K562 (cell line): ENCODE data around the gene AMOTL1. TPM values are rescaled to one million over a fixed set of nuclear protein-coding genes. Genes with fewer than 3 reads are reported as not detected.

ENCODE experiments used
- ARHGAP35 ChIP-seq: fragments of 450-650 bp; IDR thresholded peaks from 2 replicates; pipeline ENCODE4 v1.6.1; 2018; ENCODE audit not compliant: partially characterized antibody
- BMI1 ChIP-seq: fragments of 150-350 bp; IDR thresholded peaks from 2 replicates; pipeline ENCODE4 v1.6.1; 2014; ENCODE audit warnings: low read length
- ELF2 ChIP-seq: fragments of 250-450 bp; sonication (Bioruptor Pico); IDR thresholded peaks from 2 replicates; pipeline ENCODE4 v1.5.0; 2021; ENCODE audit warnings: mild to moderate bottlenecking
- ERF ChIP-seq: fragments of 450-650 bp; formaldehyde crosslinking; IDR thresholded peaks from 2 replicates; pipeline ENCODE4 v1.4.0; 2020; ENCODE audit warnings: mild to moderate bottlenecking, mixed read lengths
- GABPA ChIP-seq: fragments of 200-800 bp; sonication (Bioruptor generic); conservative IDR thresholded peaks from 2 replicates; pipeline ENCODE4 v1.6.1; 2016; ENCODE audit warnings: low read depth, missing genetic modification characterization, missing compliant biosample characterization
- HDAC6 ChIP-seq: IDR thresholded peaks from 2 replicates; pipeline ENCODE4 v1.6.1; 2012; ENCODE audit warnings: low read depth, mild to moderate bottlenecking, control low read depth, inconsistent platforms, low read length, moderate library complexity
- HNRNPUL1 ChIP-seq: fragments of 200-400 bp; formaldehyde crosslinking; IDR thresholded peaks from 2 replicates; pipeline ENCODE4 v1.6.1; 2017; ENCODE audit warnings: low read length
- JUN ChIP-seq, 2 experiments: sonication (generic) in 1 of 2; formaldehyde crosslinking in 1 of 2; IDR thresholded peaks; 2 replicates each; pipeline versions ENCODE4 v1.6.1 to v1.8.0; 2012 to 2022; ENCODE audit warnings: borderline replicate concordance in 2 of 2, mild to moderate bottlenecking in 2 of 2, improper control_type of control experiment in 1 of 2, low read depth in 1 of 2, low read length in 1 of 2, missing genetic modification reagents in 1 of 2
- KDM2B ChIP-seq: fragments of 250-450 bp; sonication (Bioruptor Pico); IDR thresholded peaks from 2 replicates; pipeline ENCODE4 v1.8.0; 2021; ENCODE audit warnings: mild to moderate bottlenecking, moderate library complexity
- KLF1 ChIP-seq: fragments of 450-650 bp; IDR thresholded peaks from 2 replicates; pipeline ENCODE4 v1.6.1; 2016; ENCODE audit warnings: missing genetic modification characterization, missing compliant biosample characterization
- KLF6 ChIP-seq: fragments of 250-450 bp; sonication (Bioruptor Pico); IDR thresholded peaks from 2 replicates; pipeline ENCODE4 v1.4.0; 2020; ENCODE audit warnings: mild to moderate bottlenecking, moderate library complexity, borderline replicate concordance
- MED1 ChIP-seq: sonication (generic); formaldehyde crosslinking; IDR thresholded peaks from 2 replicates; pipeline ENCODE4 v1.8.1; 2023; ENCODE audit warnings: missing genetic modification reagents, borderline replicate concordance
- MEF2D ChIP-seq: conservative IDR thresholded peaks from 2 replicates; pipeline ENCODE4 v1.6.1; 2016; ENCODE audit warnings: low read depth, missing genetic modification characterization, missing compliant biosample characterization
- NCOA2 ChIP-seq, 2 experiments: fragments of 450-650 bp; IDR thresholded peaks; 2 replicates each; pipeline ENCODE4 v1.6.1; 2018; ENCODE audit warnings: mild to moderate bottlenecking in 2 of 2, moderate library complexity in 1 of 2; ENCODE audit not compliant: partially characterized antibody in 2 of 2
- PHB ChIP-seq: fragments of 250-450 bp; sonication (Bioruptor Pico); IDR thresholded peaks from 2 replicates; pipeline ENCODE4 v1.5.0; 2021
- RAD51 ChIP-seq: fragments of 450-650 bp; IDR thresholded peaks from 2 replicates; pipeline ENCODE4 v1.7.1; 2016; ENCODE audit warnings: low read depth, mild to moderate bottlenecking, borderline replicate concordance
- RBM17 ChIP-seq: fragments of 200-400 bp; formaldehyde crosslinking; IDR thresholded peaks from 2 replicates; pipeline ENCODE4 v1.6.1; 2017; ENCODE audit warnings: low read depth, mild to moderate bottlenecking, low read length, borderline replicate concordance
- RBM39 ChIP-seq: fragments of 200-400 bp; formaldehyde crosslinking; optimal IDR thresholded peaks from 2 replicates; pipeline ENCODE3; 2018; ENCODE audit warnings: low read depth, low read length
- SIRT6 ChIP-seq: IDR thresholded peaks from one replicate; pipeline ENCODE4 v1.6.1; 2012; ENCODE audit warnings: low read depth, mild to moderate bottlenecking, control low read depth, inconsistent platforms, low read length, moderate library complexity
- VEZF1 ChIP-seq: fragments of 200-800 bp; sonication (Bioruptor generic); IDR thresholded peaks from 2 replicates; pipeline ENCODE4 v1.6.1; 2017; ENCODE audit warnings: missing genetic modification characterization, missing compliant biosample characterization
- ZBTB43 ChIP-seq: sonication (generic); formaldehyde crosslinking; IDR thresholded peaks from 2 replicates; pipeline ENCODE4 v1.8.0; 2023; ENCODE audit warnings: mild to moderate bottlenecking, missing genetic modification reagents
- ZNF12 ChIP-seq: sonication (generic); formaldehyde crosslinking; IDR thresholded peaks from 2 replicates; pipeline ENCODE4 v1.4.0; 2020; ENCODE audit warnings: mild to moderate bottlenecking, missing genetic modification reagents
- ZNF408 ChIP-seq: fragments of 250-450 bp; sonication (Bioruptor Pico); IDR thresholded peaks from 2 replicates; pipeline ENCODE4 v1.4.0; 2020; ENCODE audit warnings: low read depth, mild to moderate bottlenecking, moderate library complexity
- ZNF589 ChIP-seq: fragments of 200-800 bp; sonication (Bioruptor generic); IDR thresholded peaks from 2 replicates; pipeline ENCODE4 v1.6.1; 2016; ENCODE audit warnings: low read depth, missing genetic modification characterization, missing compliant biosample characterization
- ZNF696 ChIP-seq: fragments of 250-450 bp; sonication (Bioruptor Pico); conservative IDR thresholded peaks from 2 replicates; pipeline ENCODE4 v1.4.0; 2020; ENCODE audit warnings: mild to moderate bottlenecking, moderate library complexity
- ZNF764 ChIP-seq: fragments of 250-450 bp; sonication (Bioruptor Pico); IDR thresholded peaks from 2 replicates; pipeline ENCODE4 v1.4.0; 2020; ENCODE audit warnings: low read depth, mild to moderate bottlenecking, moderate library complexity
- ZNF780A ChIP-seq: fragments of 250-450 bp; sonication (Bioruptor Pico); IDR thresholded peaks from 2 replicates; pipeline ENCODE4 v1.5.0; 2021; ENCODE audit warnings: mild to moderate bottlenecking
- polyA plus RNA-seq, 8 experiments: library from polyadenylated mRNA; depleted of rRNA in 4 of 8; stranded (reverse) in 5 of 8; unstranded in 3 of 8; fragments of >200 nt; fragmentation: Nextera tagmentation in 2 of 8; fragmentation: Illumina TruSeq in 1 of 8; extraction: Ambion mirVana in 2 of 8; extraction: Trizol in 1 of 8; gene quantifications; 2 replicates each; pipeline versions ENCODE4 v1.2.1 to v1.2.3, GENCODE V29; 2011 to 2014; ENCODE audit warnings: inconsistent platforms in 1 of 8, missing spikeins in 1 of 8
- total RNA-seq, 7 experiments: library from RNA; depleted of rRNA in 6 of 7; stranded (reverse); fragments of >200 nt in 6 of 7; fragmentation: Illumina TruSeq in 2 of 7; extraction: Trizol in 2 of 7; gene quantifications; 2 replicates each; pipeline versions ENCODE4 v1.2.1 to v1.2.3, GENCODE V29; 2011 to 2021; ENCODE audit warnings: low replicate concordance in 1 of 7
- TF ChIP-seq, protein P1 (sequence below): sonication (generic); formaldehyde crosslinking; IDR thresholded peaks from 2 replicates; pipeline ENCODE4 v1.9.0; 2022; ENCODE audit warnings: mild to moderate bottlenecking, missing genetic modification reagents

Gene AMOTL1
- total and polyA plus RNA-seq, 9 of the 15 experiments (the other 6 are each of a cell fraction or from before 2014, with no cell fraction given) = 4.0 to 35.4 (median 14.0) TPM

GRCh38 chr11:94731880-94732601, 36.1 kb upstream of the AMOTL1 start (continued):
- TF ChIP-seq, protein P1, sequence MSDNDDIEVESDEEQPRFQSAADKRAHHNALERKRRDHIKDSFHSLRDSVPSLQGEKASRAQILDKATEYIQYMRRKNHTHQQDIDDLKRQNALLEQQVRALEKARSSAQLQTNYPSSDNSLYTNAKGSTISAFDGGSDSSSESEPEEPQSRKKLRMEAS (CRISPR knock-in tag) = no peak
- TF ChIP-seq GABPA (tag) (no peak), NCOA2 (IDR thresholded peaks at IDR 0.05; ENCODE audit: partially characterized antibody in 2 of 2) (no peak), ZNF764 (no peak), ZNF589 (peak; percentile 79; the same call in 1 of the 2 replicates), ERF (CRISPR knock-in tag) (no peak), HNRNPUL1 (no peak), RAD51 (no peak), ARHGAP35 (no peak), ELF2 (CRISPR knock-in tag) (0 out of 2 replicates have a peak, but pooled peaks have one; percentile 63), MED1 (no peak), MEF2D (no peak), RBM39 (no peak), JUN (IDR thresholded peaks at IDR 0.05; ENCODE audit: borderline replicate concordance, low read depth, low read length) (peak; percentile 90), JUN (CRISPR knock-in tag; IDR thresholded peaks at IDR 0.05; ENCODE audit: borderline replicate concordance) (no peak), VEZF1 (CRISPR knock-in tag) (no peak; the same call in 1 of the 2 replicates), ZNF696 (no peak), ZNF12 (no peak), SIRT6 (no peak), KDM2B (no peak), BMI1 (no peak), RBM17 (no peak), ZNF780A (CRISPR knock-in tag) (no peak), ZBTB43 (CRISPR knock-in tag) (no peak), ZNF408 (CRISPR knock-in tag) (no peak), KLF6 (CRISPR knock-in tag) (0 out of 2 replicates have a peak, but pooled peaks have one; percentile 36), HDAC6 (no peak), KLF1 (tag) (no peak), PHB (no peak)
